Measurements from ENCODE around the gene LATS2.

Gene LATS2

DNA sequence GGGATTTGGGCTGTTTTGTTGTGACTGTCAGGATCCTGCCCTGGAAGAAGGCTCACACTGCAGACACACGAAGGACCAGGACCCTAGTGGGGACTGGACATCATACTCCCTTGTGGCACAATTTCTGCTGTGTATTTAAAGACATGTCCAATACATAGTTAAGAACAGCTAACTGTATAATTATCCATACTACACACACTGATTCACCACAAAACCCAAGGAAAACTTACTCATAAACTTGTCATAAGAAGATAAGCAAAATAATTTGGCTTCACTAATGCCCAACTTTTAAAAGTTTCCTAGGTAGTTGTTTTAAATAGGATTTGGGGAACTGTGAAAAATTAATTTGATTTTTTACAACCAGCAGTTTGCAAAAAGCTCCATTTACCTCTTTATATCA lies 46.1 kb downstream of the LATS2 start:
- TF ChIP-seq POLR2AphosphoS5 (IDR thresholded peaks at IDR 0.05; ENCODE audit: low read depth) (no peak), GABPA (IDR thresholded peaks at IDR 0.05; ENCODE audit: low read depth) (no peak), SPI1 (IDR thresholded peaks at IDR 0.05; ENCODE audit: borderline replicate concordance, low read depth) (no peak)
- TF ChIP-seq, protein P1, sequence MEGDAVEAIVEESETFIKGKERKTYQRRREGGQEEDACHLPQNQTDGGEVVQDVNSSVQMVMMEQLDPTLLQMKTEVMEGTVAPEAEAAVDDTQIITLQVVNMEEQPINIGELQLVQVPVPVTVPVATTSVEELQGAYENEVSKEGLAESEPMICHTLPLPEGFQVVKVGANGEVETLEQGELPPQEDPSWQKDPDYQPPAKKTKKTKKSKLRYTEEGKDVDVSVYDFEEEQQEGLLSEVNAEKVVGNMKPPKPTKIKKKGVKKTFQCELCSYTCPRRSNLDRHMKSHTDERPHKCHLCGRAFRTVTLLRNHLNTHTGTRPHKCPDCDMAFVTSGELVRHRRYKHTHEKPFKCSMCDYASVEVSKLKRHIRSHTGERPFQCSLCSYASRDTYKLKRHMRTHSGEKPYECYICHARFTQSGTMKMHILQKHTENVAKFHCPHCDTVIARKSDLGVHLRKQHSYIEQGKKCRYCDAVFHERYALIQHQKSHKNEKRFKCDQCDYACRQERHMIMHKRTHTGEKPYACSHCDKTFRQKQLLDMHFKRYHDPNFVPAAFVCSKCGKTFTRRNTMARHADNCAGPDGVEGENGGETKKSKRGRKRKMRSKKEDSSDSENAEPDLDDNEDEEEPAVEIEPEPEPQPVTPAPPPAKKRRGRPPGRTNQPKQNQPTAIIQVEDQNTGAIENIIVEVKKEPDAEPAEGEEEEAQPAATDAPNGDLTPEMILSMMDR (IDR thresholded peaks at IDR 0.05; ENCODE audit: insufficient read depth, low read length), result no peak
- TF ChIP-seq, protein P2, sequence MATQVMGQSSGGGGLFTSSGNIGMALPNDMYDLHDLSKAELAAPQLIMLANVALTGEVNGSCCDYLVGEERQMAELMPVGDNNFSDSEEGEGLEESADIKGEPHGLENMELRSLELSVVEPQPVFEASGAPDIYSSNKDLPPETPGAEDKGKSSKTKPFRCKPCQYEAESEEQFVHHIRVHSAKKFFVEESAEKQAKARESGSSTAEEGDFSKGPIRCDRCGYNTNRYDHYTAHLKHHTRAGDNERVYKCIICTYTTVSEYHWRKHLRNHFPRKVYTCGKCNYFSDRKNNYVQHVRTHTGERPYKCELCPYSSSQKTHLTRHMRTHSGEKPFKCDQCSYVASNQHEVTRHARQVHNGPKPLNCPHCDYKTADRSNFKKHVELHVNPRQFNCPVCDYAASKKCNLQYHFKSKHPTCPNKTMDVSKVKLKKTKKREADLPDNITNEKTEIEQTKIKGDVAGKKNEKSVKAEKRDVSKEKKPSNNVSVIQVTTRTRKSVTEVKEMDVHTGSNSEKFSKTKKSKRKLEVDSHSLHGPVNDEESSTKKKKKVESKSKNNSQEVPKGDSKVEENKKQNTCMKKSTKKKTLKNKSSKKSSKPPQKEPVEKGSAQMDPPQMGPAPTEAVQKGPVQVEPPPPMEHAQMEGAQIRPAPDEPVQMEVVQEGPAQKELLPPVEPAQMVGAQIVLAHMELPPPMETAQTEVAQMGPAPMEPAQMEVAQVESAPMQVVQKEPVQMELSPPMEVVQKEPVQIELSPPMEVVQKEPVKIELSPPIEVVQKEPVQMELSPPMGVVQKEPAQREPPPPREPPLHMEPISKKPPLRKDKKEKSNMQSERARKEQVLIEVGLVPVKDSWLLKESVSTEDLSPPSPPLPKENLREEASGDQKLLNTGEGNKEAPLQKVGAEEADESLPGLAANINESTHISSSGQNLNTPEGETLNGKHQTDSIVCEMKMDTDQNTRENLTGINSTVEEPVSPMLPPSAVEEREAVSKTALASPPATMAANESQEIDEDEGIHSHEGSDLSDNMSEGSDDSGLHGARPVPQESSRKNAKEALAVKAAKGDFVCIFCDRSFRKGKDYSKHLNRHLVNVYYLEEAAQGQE (IDR thresholded peaks at IDR 0.05; ENCODE audit: insufficient replicate concordance, low read depth), result no peak
- no peak for DNase-seq (ENCODE audit: low read depth in 1 of 2, low spot score in 1 of 2)
- Histone ChIP-seq H3K4me3 (replicated peaks; ENCODE audit: insufficient read depth, low read length) (no peak overlapping the region), H3K27ac (replicated peaks) (no peak overlapping the region), H3K27me3 (ENCODE audit: insufficient read depth, poor library complexity, severe bottlenecking) (no peaks in the 10 kb centered on the region)

DNA sequence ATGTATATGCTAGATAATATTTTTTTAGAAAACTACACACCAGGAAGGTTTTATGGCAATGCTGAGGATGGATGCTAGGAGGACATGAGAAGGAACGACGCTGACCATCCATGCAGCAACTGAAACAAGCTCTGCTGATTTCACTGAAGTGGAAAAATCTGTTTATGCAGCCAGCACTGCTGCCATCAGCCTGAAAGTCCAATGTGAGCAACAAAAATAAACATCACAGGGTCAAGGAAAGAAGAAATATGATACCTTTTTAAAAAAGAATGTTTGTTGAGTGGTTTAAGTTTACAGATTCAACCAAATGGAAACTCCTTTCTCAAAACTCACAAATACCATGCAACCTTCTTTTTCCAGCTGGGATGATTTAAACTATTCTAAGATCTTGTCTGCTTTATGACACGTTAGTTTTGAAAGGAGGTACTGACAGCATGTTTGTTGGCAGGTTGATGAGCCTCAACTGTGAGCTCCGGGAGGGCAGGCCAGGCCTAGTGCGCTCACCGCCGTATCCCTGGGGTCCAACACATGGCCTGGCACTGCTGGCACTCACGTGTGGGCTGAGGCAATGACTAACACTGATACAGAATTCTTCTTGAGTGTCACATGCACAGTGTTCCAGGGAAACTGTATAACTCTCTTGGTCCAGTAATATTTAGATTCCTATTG lies 46.8 kb downstream of the LATS2 start:
- Histone ChIP-seq H3K27me3 (ENCODE audit: insufficient read depth, poor library complexity, severe bottlenecking) (no peaks in the 10 kb centered on the region), H3K27ac (replicated peaks) (no peak overlapping the region), H3K4me3 (replicated peaks; ENCODE audit: insufficient read depth, low read length) (no peak overlapping the region)
- no peak for DNase-seq (ENCODE audit: low read depth in 1 of 2, low spot score in 1 of 2)
- no peak for TF ChIP-seq POLR2AphosphoS5 (IDR thresholded peaks at IDR 0.05; ENCODE audit: low read depth)
- no peak for TF ChIP-seq SPI1 (IDR thresholded peaks at IDR 0.05; ENCODE audit: borderline replicate concordance, low read depth)
- TF ChIP-seq, protein P1 (IDR thresholded peaks at IDR 0.05; ENCODE audit: insufficient read depth, low read length), result no peak
- TF ChIP-seq, protein P2 (IDR thresholded peaks at IDR 0.05; ENCODE audit: insufficient replicate concordance, low read depth), result no peak
- no peak for TF ChIP-seq GABPA (IDR thresholded peaks at IDR 0.05; ENCODE audit: low read depth)

DNA sequence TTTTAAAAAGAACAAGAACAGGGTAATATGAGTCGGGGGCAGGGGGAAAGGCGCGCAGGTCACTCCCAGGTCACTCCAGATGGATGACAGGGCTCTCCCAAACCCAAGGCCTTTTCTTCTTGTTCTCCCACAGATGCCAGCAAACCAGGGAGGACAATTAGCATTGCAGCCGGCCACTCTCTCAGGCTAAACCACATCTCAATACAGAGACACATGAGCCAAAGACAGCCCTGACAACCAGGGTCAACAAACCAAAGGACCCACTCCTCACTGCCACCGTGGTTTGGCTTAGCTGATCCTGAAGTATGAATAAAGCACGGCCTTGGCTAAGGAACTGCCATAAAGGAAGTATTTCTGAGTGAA lies 47.3 kb downstream of the LATS2 start:
- Histone ChIP-seq H3K4me3 (replicated peaks; ENCODE audit: insufficient read depth, low read length) (no peak overlapping the region), H3K27me3 (ENCODE audit: insufficient read depth, poor library complexity, severe bottlenecking) (no peaks in the 10 kb centered on the region), H3K27ac (replicated peaks) (no peak overlapping the region)
- TF ChIP-seq, protein P2 (IDR thresholded peaks at IDR 0.05; ENCODE audit: insufficient replicate concordance, low read depth), result no peak
- TF ChIP-seq POLR2AphosphoS5 (IDR thresholded peaks at IDR 0.05; ENCODE audit: low read depth) (no peak), SPI1 (IDR thresholded peaks at IDR 0.05; ENCODE audit: borderline replicate concordance, low read depth) (no peak), GABPA (IDR thresholded peaks at IDR 0.05; ENCODE audit: low read depth) (no peak)
- TF ChIP-seq, protein P1 (IDR thresholded peaks at IDR 0.05; ENCODE audit: insufficient read depth, low read length), result no peak
- DNase-seq (ENCODE audit: low read depth in 1 of 2, low spot score in 1 of 2), result no peak
